Skeletal muscle cell (primary cell): ENCODE measurements around the gene CASP6.
A peak's percentile ranks its signal among the peaks of the same experiment; 100 is the strongest.
"Not testable (repeated sequence)": the region's sequence is repeated elsewhere in the genome, so short reads cannot be mapped to it uniquely, and the experiment has no call there.

Source experiments
- DNase-seq: peaks from one replicate; pipeline ENCODE4 v3.0.0-alpha.2; 2010; ENCODE audit warnings: low read depth
- H3K4me3 ChIP-seq: 2 replicates; pipeline ENCODE4 v1.5.1; 2011; ENCODE audit warnings: low read depth, mild to moderate bottlenecking, control low read depth, low read length, moderate library complexity

The CASP6 gene

GRCh38 chr4:109722357-109722756, 19.1 kb upstream of the CASP6 start:
- DNase-seq: no peak
- no peak overlapping the region for H3K4me3 ChIP-seq

GRCh38 chr4:109721033-109721432, 17.8 kb upstream of the CASP6 start:
- no peak overlapping the region for H3K4me3 ChIP-seq
- DNase-seq: no peak

DNA sequence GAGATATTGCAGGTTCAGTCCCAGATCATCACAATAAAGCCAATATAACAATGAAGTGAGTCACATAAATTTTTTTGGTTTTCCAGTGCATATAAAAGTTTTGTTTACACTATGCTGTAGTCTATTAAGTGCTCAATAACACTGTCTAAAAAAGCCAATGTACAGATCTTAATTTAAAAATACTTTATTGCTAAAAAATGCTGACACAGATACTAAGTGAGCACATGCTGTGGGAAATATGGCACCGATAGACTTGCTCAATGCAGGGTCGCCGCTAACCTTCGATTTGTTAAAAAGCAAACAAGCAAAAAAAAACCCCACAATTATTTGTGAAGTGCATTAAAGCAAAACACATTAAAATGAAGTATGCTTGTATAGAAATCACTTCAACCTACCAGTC, 16.4 kb upstream of the CASP6 start:
- no peak overlapping the region for H3K4me3 ChIP-seq
- no peak for DNase-seq

- DNase-seq: no peak
- no peak overlapping the region for H3K4me3 ChIP-seq
These were observed 15.5 kb upstream of the CASP6 start for GRCh38 chr4:109718759-109719158.

DNA sequence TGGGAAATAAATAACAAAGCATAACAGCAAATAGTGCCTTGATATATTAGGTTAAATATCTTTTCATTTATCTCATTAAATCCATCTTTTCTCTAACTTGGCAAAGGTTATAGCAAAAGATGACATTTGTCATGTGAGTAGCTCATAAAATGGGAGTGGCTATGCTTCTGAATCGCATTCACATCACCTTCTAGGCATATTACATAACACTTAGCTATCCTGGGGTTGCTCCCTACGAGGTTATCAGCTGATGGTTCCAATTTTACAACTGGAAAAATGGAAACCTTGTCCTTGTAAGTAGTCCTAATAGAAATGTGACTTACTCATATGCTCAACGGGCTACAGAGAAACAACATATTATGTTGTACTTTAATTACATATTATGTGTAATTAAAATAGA, 10.3 kb upstream of the CASP6 start:
- DNase-seq: no peak
- no peak overlapping the region for H3K4me3 ChIP-seq

DNA sequence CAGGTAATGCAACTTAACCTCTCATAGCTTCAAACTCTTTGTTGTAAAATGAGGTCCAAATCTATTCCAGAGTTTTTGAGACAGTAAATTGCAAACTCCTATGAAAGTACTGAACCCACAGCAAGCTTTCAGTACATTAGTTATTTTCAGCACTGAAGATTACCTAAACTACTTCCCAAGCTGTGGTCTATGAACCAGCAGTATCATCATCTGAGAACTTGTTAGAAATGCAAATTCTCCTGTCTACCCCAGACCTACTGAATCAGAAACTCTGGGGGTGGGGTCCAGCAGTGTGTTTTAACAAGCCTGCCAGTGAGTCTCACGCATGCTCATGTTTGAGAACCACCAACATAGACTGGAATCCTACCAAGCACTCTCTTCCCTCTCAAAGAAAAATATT, 5.7 kb upstream of the CASP6 start:
- no peak for DNase-seq
- H3K4me3 ChIP-seq: no peak overlapping the region

- H3K4me3 ChIP-seq: no peak overlapping the region
- DNase-seq: no peak
These were observed 5.2 kb upstream of the CASP6 start for GRCh38 chr4:109708435-109708834.

DNA sequence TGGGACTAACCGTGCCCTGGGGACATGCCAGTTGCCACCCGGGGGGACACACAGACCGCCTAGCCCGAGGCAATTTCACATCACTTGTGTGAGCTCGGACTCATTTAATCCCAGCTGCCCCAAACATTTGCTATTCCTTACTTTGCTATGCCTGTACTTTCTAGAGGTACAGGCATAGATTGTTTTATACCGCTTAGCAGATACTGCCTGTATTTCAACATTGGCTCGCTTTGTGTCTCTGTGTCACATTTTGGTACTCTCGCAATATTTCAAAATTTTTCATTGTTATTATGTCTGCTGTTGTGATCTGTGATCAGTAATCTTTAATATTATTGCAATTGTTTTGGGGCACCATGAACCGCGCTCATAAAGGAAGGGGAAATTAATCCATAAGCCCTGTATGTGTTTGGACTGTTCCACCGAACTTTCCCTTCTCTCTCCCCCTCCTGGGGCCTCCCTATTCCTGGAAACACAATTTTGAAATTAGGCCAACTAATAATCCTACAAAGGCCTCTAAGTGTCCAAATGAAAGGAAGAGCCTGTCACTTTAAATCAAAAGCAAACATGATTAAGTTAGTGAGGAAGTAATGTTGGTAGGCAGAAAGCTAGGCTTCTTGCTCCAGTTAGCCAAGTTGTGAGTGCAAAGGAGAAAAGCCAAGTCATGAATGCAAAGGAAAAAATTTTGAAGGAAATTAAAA, 568 bp upstream of the CASP6 start:
- DNase-seq: no peak
- H3K4me3 ChIP-seq: peak overlapping the region; percentile 79

GRCh38 chr4:109701566-109702410, 1.5 kb downstream of the CASP6 start:
- no peak for DNase-seq
- peak overlapping the region; percentile 79 for H3K4me3 ChIP-seq

DNA sequence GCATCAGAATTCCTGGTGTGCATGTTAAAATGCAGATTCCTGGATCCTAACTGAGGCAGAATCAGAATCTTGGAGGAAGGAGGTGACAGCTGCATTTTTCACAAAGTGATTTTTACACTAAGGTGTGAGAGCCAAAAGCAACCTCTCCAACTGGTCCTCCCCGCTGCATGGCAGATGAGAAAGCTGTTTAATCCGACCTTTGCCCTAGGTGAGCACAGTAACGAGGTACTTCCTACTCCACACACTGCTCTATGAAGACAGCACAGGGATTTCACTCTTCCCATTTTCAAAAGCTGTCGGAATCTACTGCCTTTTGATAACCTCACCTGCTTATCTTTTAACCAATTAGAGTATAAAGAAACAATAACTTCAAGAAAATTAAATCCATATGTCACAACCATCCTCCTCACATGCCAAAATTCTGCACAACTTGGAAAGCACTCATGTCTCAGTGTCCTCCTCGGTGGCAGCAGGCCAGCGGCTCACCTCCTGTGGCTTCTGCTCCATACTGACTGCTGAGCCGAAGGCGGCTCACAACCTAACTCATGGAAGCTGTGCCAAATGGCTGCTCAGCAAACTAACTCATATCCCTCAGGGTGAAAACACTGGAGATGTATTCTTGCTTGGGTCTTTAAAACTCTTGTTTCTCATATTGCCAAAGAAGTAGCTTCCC, 3.6 kb downstream of the CASP6 start:
- no peak overlapping the region for H3K4me3 ChIP-seq

GRCh38 chr4:109698656-109699055, 4.6 kb downstream of the CASP6 start:
- no peak for DNase-seq
- H3K4me3 ChIP-seq: no peak overlapping the region

More for the DNA sequence above, 3.6 kb downstream of the CASP6 start:
- no peak for DNase-seq

DNA sequence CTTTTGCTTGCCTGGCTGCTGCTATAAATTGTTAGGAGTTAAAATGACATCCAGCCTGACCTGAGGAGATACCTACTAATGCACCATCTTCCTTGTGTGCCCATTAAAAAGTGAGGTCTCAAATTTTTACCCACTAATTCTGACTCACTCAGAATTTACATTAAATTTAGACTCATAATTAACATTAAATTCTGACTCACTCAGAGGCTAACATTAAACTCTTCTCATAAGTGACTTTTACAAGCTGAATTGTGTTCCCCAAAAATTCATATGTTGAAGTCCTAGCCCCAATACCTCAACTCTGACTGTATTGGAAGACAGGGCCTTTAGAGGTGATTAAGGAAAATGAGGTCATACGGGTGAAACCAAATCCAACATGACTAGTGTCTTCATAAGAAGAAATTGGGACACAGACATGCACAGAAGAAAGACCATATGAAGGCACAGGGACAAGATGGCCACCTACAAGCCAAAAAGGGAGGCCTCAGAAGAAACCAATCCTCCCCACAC, 11.8 kb downstream of the CASP6 start:
- DNase-seq: no peak
- no peak overlapping the region for H3K4me3 ChIP-seq

DNA sequence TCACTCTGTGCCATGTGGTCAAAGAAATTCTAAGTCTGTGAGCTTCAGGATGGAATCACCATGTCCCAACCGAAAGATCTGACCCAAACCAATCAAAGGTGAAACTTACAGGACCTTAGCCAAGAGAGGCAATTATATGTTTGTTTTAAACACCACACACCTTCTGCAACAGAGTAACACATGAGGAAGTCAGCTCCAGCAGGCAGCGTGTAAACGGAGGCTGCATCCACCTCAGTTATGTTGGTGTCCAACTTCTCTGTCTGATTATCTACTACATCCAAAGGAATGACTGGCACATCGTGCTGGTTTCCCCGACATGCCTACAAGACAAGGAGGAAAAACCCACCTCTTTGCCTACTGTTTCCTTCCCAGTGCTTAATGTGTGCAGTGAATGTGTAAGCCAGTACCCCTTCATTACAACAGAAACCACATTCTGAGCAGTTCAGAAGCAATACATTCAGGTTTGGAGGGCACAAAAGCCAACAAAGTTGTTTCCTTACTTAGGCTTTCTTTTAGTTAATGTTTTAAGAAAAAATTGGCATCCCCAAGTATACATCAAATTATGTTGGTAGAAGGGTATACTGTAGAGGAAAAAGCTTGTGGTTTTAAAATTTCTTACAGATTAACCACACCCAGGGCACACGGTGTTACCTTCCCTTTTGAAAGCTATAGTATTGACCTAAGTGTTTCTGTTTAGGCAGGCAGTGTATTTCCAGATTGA, 12.4 kb downstream of the CASP6 start:
- no peak for DNase-seq
- no peak overlapping the region for H3K4me3 ChIP-seq

DNA sequence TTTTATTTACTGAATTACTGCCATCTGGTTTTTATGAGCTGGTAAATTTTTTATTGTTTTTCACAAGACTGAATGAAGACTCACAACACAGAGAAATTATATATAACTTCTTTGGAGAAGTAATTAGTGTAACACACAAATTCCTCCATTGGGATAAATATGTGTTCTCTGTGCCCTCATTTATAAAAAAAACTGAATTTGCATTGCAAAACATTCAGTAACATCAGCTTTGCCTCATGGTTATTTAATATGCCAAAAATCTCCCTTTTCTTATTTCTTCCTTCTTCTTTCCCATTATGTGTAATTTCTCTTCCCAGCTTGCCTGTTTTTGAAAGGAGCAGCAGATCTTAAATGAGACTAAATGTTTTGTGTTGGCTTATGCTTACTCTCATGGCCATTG, 18.5 kb downstream of the CASP6 start:
- H3K4me3 ChIP-seq: no peak overlapping the region
- no peak for DNase-seq

DNA sequence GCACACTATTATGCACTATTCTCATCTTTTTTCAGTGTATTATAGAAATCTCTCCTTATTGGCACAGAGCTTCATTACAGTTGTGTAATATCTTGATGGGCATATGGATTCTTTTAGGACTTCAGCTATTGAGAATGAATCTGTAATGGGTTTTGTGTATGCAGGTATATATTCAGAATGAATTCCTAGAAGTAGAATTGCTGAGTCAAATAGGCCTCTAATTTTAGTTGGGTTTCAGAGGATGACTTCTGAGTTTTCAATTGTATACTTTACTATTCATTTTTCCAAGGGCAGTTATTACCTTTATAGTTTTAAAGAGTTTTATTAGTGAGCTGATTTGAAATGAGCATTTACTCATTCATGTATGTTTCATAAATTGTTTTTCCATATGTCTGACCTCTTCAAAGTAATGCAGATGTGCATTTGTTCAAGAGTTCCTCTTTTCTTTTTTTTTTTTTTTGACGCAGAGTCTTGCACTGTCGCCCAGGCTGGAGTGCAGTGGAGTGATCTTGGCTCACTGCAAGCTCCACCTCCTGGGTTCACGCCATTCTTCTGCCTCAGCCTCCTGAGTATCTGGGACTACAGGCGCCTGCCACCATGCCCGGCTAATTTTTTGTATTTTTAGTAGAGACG, 19.5 kb downstream of the CASP6 start:
- no peak overlapping the region for H3K4me3 ChIP-seq
- DNase-seq: no peak

- no peak for DNase-seq
- no peak overlapping the region for H3K4me3 ChIP-seq
These were observed 20.4 kb downstream of the CASP6 start for GRCh38 chr4:109682875-109683274.

DNA sequence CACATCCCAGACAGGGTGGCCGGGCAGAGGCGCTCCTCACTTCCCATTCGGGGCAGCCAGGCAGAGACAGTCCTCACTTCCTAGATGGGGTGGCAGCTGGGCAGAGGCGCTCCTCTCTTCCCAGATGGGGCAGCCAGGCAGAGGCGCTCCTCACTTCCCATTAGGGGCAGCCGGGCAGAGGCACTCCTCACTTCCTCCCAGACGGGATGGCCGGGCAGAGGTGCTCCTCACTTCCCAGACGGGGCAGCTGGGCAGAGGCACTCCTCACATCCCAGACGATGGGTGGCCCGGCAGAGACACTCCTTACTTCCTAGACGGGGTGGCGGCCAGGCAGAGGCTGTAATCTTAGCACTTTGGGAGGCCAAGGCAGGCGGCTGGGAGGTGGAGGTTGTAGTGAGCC, 24.3 kb downstream of the CASP6 start:
- DNase-seq, H3K4me3 ChIP-seq: not testable (repeated sequence)

- not testable (repeated sequence) for DNase-seq
These were observed 24.8 kb downstream of the CASP6 start for GRCh38 chr4:109678472-109678871.

DNA sequence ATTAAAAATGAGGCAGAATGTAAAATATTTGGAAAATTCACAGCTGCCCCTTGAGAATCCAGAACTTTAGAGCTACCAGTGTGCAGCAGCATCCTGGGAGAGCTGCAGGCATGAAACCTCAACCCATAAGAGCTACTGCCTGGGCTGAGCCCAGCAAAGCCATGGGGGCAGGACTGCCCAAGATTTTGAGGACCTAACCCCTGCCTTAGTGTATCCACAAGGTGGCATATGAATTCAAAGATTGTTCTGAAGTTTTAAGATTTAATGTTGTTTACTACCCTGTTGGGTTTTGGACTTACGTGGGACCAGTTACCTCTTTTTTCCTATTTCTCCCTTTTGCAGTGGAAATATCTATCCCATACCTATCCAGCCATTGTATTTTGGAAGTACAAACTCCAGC, 26.4 kb downstream of the CASP6 start:
- DNase-seq: no peak
- no peak overlapping the region for H3K4me3 ChIP-seq

More at GRCh38 chr4:109678472-109678871, 24.8 kb downstream of the CASP6 start:
- not testable (repeated sequence) for H3K4me3 ChIP-seq
